Measurements from ENCODE around the gene LGALS9B.
A peak's percentile ranks its signal among the peaks of the same experiment; 100 is the strongest.
"Not testable (repeated sequence)": the region's sequence is repeated elsewhere in the genome, so short reads cannot be mapped to it uniquely, and the experiment has no call there.

The LGALS9B gene

DNA sequence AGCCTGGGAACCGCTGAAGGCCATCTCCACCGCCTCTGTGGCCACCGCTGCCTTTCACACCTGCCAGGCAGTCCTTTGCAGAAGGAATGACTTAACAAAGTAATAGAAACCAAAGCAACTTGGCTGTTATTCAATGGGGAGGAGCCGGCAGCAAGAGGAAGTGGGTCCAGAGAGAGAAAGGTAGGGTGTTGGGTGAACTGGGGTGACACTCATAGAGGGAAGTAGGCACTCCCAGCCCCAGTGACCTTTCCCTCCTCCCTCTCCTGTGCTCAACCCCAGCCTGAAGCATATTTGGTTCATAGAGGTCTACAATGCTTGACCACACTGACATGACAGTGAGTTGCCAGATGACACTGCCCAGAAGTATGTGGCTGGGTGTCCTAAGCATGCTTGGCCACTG lies at the start of gene LGALS9B:
LGALS9B (minus strand) TSS at position 93 of the 400 bp plus-strand sequence; CDS start at position 24, 69 bp downstream.
- DNase-seq, result not testable (repeated sequence)

DNA sequence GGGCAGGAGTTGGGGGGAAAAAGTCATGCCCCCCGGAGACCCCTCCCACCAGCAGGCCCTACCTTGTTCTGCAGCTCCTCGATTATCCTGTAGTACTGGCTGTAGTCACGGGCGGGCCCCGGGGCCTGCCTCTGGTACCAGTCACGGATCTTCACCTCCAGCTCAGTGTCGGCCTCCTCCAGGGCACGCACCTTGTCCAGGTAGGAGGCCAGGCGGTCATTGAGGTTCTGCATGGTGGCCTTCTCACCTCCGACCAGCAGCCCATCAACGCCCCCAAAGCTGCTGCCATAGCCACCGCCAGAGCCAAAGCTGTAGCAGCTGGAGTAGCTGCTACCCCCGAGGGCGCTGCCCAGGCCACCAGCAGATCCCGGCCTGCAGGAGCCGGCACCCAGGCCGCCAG lies 49.6 kb upstream of the LGALS9B start:
- DNase-seq, result not testable (repeated sequence)

DNA sequence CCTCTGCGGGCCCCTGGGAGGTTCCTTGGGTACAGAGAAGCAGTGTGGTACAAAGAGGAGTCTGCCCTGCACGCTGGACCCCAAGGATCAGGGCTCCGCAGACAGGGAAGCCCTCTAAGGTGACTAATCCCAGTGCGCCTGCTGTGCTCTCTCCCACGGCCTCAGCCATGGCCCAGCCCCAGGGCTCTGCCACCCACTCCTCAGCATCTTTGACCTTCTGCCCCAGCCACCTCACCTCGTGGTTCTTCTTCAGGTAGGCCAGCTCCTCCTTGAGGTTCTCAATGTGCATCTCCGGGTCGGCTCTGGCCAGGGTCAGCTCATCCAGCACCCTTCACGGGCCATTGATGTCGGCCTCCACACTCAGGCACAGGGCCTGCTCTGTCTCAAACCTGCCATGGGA lies 47.8 kb upstream of the LGALS9B start:
- not testable (repeated sequence) for DNase-seq

DNA sequence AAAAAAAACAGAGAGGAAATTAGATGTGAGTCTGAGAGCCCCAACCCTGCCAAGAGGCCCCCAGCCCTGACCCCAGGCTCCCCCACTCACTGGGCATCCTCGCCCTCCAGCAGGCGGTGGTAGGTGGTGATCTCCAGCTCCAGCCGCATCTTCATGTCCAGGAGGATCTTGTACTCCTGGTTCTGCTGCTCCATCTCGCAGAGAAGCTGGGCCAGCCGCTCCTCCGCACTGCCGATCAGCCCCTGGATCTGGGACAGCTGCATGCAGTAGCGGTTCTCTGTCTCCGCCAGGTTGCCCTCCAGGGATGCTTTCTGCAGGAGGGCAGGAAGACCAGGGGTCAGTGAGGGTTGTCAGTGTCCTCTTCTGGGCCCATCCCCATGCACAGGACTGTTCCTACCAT lies 46.2 kb upstream of the LGALS9B start:
- DNase-seq, result not testable (repeated sequence)

DNA sequence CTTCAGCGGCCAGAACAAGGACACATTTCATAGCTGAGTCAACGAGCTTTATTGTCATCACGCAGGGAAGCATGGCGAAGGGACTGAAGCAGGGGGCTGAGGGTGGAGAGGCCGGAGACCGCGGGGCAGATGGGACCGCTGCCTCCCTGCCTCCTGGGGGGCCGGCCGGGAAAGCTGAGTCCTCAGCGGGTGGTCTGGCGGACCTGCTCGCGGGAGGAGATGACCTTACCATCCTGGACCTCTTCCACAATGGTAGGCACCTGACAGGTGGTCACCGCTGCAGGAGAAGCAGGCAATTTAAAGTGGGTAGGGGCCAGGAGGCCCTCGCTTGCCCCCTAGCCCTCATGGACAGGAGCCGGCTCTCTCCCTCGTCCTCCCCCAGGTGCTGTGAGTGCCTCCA lies 45.0 kb upstream of the LGALS9B start:
- not testable (repeated sequence) for DNase-seq

DNA sequence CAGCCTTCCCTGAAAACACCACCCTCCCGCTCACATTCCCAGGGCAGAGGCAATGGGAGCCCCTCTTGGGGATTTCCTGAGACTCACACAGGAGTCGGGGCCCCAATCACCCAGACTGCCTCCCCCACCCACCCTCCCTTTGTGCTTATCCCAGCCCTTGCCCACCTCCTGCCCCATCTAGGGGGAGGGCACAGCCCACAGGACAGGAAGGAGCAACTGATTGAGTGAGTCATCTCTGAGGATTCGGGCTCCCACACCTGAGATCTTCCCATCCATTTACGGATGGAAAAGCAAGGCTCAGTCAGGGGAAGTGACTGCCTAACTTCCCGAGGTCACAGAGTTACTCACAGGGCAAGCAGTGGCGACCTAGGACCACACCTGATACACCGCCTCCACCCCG lies 44.4 kb upstream of the LGALS9B start:
- not testable (repeated sequence) for DNase-seq

DNA sequence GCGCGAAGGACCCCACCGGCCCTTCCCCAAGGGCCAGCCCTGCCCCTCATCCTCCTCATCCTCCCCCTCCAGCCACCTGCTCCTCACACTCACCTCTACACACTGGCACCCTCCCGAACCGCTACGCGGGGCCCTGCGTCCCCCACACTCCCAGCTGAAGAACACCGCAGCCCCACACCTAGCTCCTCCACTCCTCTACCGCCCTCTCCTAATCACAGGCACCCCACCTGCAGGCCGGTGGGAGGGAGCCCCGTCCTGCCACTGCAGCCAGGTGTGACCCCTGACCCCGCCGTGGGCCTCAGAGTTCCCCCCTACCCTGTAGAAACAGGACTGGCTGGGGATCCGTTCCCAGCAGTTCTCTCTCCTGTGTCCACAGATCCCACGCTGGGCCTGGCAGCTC lies 38.0 kb upstream of the LGALS9B start:
- DNase-seq, result not testable (repeated sequence)

DNA sequence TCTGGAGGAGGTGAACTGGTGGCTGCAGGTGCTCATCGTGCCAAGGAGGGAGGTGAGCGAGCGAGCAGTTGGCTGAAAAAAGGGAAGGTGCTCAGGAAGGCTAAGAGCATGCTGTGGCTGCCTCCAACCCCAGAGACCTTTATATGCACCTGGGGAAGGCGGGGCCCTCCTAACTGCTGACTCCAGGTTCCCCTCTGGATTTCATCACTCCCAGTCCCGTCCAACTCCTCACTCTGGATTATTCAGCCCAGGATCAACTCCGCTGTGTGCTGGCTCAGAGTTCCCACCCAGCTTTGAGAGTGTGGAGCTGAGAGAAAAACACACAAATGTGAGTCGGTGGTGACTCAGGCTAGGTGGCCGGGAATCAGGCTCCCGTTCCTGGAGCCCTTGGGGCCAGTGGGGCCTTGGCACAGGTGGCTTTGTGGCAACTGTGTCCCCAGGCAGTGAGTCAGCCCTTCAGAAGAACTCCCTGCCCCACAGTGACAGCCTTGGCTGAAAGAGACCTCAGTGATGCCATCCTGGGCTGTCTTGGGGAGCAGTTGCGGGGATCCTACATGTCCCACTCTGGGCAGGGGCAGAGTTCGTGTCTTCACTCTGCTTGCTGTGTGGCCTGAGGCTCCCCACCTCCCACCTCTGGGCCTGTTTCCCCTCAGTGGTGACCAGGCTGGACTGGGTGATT lies 37.2 kb upstream of the LGALS9B start:
- not testable (repeated sequence) for DNase-seq

DNA sequence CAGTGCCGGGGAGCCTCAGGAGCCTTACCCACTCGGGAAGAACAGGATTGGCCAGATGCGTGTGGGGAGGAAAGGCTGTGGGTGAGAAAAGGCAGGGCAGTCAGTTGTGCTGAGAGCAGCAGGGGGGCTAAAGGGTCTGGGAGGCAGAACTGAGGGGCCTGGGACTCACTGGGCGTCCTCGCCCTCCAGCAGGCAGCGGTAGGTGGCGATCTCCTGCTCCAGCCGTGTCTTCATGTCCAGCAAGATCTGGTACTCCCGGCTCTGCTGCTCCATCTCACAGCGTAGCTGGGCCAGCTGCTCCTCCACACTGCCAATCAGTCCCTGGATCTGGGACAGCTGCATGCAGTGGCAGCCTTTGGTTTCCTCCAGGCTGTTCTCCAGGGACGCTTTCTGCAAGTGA lies 34.6 kb upstream of the LGALS9B start:
- DNase-seq, result not testable (repeated sequence)

DNA sequence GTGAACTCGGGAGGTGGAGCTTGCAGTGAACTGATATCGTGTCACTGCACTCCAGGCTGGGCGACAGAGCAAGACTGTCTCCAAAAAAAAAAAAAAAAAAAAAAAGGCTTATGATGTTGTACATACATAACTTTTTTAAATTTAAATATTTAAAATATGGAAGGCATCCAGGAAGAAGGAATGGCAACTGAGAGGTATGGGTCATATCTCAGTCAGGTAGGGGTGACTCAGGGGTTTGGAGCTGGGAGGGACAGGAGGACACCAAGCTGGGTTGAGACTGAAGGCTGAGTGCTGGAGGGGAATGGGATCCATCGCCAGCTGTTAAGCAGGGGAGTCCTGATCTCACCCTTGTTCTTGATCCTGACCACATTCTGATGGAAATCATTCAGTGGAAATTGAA lies 33.0 kb upstream of the LGALS9B start:
- DNase-seq, result not testable (repeated sequence)

DNA sequence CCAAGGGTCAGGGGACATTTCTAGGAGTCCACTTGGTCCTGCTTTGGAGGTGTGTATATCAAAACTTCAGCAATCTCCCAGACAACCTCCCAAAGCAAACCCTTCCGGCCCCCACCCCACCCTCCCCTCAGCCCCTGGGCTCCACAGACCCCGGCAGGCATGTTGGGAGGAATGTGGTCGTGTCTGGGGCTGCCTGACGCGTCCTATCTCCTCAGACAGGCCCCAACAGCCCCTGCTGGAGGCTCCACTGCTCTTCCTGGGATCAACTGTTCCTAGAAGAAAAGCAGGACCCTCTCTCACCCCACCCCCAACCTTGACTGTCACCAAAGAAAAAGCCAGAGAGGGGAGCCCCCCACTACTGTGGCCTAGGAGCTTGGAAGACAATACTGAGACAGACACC lies 28.1 kb upstream of the LGALS9B start:
- not testable (repeated sequence) for DNase-seq

DNA sequence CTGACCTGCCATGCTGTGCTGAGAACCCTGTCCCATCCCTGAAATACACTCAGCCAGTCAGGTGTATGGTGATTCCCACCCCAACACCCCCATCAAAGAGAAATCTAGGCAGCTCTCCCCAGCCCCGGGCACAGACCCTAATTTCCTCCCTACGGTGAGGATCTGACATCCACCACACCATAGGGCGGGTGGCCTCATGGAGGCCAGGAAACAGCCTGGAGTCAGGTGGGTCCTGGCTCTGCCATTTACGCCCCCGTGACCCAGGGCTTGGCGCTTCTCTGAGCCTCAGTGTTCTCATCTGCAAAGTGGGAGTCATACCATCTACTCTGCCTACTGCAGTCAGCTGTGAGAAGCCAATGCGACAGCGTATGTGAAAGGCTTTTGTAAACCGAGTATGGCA lies 27.4 kb upstream of the LGALS9B start:
- not testable (repeated sequence) for DNase-seq

DNA sequence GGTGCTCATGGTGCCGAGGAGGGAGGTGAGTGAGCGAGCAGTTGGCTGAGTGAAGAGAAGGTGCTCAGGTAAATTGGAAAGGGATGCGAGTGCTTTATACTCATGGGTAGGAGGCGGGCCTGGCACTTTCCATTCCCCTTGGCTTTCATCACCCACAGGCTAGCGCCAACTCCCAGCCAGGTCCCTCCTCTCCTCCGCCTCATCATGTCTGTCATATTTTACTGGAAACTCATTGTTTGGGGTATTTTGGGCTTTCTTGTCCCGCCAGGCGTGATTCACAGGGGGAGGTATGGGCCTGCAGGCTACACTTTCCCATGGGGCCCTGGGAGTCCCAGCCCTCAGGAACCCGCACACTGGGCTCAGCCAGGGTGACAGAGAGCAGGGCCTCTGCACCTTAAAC lies 26.8 kb upstream of the LGALS9B start:
- not testable (repeated sequence) for DNase-seq

DNA sequence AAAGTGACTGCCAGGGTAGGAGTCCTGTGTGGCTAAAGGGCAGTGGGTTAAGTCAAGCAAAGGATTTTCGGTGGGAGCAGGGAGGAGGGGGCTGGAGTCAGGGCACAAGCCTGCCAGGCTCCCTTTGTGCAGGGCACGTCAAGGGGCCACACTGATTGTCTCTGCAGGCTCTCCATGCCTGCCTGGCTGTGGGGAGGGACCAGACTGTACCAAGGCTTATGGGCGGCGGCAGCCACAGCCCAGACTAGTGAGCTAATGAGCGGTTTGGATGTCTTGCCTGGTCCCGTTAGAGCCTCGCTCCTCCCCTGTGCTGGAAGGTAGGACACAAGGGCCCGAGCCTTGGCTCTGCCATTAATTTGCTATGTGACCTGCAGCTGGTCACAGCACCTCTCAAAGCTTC lies 25.6 kb upstream of the LGALS9B start:
- DNase-seq, result not testable (repeated sequence)

DNA sequence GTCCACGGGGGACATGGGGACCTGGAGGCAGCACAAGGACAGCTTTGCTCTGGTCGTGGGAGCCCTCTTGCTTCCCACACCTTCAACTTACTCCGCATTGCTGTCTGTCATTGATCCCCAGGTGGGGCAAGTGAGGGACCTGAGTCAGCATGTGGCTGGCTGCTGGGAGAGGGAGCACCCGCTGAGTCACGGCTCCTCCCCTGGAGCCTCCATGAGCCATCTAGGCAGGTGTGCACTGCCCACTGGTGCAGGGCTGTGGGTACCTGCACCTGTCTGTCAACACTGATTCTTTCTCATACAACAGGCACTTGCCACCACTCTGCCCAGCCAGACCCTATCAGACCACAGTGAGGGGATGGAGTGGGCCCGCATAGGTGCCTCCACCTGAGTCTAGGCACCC lies 24.8 kb upstream of the LGALS9B start:
- not testable (repeated sequence) for DNase-seq

DNA sequence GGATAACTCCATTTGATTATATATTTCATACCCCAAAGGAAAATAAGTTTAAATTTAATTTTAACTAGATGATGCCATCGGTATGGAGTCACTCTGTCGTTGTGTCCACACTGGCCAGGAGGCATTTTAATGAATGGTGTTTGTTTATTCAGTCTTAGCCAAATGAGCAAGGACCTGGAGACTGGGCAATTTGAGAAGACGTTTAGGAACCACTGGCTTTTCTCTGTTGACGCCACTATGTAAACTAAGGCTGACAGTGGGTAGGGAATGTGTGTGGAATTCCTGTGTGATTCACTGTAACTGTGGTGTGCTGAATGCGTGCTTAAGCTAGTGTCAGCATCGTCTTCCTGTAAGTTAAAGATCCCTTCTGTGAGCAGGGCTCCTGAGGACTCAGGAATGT lies 17.6 kb upstream of the LGALS9B start:
- not testable (repeated sequence) for DNase-seq

DNA sequence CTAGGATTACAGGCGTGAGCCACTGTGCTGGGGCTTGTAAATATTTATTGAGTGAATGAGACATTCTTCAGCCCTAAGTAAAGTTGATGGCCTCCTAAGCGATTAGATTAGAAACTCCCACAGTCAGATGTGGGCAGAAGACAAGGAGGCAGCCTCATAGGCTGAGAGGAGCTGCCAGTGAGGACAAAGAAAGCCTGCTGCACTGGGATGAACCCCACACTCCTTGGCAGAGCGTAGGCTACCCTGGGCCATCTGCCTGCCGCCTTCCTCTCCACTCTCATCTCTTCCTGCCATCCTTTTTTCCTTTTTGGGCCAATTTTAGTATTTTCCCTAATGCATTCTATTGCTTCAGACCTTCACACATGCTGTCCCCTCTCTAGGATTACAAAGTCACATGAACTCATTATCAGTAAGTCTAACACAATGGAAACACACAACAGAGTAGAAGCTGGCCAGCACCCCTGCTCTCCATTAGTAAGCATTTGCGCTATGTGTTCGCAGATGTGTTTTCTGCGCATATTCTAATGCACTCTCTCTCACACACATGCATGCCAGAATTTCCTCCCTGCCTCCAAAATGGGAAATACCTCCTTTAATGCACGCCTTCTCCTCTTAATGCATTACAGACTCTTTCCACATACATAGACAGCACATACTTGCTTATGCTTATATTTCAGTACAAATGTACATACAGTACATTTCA lies 12.7 kb upstream of the LGALS9B start:
- DNase-seq, result not testable (repeated sequence)

DNA sequence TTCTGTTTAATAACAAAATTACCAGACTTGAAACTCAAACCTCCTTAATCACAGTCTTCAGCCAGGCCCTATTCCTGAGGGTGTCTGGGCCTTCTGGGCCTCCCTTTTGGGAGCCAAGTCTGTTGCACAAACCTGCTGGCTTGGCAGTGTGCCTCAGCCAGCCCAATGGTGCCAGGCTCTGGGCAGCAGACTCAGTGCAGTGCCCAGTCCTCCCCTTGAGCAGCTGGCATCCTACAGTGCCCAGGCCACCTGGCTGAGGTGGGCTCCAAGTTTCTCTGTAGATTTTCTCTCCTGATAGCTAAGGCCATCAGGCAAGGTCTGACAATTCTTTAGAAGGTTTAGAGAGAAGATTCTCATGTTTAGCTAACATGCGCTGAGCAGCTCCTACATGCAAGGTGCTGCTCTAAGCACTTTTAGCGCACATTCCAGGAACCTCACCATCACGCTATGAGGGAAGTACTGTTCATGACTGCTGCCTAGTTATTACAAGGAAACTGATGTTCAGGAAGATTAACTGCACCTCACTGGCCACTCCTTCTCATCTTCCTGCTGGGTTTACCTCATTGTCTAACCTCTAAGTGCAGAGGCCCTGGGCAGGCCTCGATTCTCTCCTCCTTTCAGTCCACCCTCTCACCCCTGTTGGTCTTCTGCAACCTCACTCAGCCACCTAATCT lies 10.2 kb upstream of the LGALS9B start:
- not testable (repeated sequence) for DNase-seq

DNA sequence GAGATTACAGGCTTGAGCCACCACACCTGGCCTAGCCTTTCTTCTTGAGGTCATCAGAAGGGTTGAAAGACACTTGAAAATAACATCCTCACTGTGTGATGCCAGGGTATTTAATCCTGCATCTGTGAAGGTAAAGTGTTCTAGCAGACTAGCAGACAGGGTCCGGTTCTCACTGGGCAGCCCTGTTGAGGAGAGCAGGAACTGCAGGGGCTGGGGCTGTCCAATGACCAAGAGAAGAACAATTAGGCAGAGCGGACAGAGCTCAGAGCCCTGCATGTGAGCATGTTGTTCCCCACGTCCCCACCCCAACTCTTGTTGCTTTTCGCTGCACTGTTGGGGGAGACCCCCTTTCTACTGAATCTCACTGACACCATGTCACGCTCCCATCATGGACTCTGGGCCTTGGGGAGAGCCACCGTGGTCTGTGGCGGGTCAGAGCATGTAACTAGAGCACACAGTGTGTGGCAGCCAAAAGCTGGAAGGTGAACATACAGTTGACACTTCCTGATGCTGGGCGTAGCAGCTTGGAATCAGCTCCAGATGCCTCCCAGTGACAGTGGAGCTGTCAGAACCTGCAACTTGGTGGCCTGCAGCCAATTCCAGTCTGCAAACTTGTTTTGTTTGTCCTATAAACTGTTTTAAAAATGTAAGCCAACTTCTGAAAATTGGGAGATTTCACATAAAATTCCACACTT lies 7.9 kb upstream of the LGALS9B start:
- not testable (repeated sequence) for DNase-seq

DNA sequence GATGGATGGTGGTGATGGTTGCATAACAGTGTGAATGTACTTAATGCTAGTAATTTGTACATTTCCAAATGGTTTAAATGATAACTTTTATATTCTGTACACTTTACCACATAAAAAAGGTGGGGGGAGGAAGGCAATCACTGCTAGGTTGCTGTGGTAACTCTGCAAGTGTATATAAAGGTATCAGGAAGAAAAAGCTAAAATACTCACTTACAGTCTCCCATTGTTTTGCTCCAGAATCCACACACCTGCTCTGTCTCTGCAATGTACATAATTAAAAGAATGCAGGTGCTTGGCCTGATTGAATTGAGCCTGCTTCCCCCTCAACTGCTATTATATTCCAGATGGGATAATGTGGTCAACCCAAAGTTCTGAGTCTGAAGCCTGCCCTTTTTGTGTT lies 6.7 kb upstream of the LGALS9B start:
- not testable (repeated sequence) for DNase-seq

DNA sequence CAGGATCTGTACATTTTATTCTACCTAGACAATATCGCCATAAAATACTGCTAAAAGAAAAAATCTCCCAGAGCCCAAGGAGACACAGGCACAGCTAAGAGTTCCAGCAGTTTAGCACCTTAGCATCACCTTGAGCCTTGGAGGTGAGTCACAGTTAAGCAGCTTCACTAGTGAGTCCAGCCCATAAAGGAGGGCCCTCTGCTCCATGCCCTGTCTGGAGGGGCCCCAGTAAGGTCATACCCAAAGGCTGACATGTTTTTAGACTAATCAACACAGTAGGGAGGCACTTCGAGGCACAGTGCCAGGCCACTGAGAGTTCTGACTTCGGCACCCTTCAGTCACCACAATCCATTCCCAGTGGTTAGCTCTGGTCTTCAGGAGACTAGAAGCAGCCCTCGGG lies 2.6 kb upstream of the LGALS9B start:
- DNase-seq, result not testable (repeated sequence)

DNA sequence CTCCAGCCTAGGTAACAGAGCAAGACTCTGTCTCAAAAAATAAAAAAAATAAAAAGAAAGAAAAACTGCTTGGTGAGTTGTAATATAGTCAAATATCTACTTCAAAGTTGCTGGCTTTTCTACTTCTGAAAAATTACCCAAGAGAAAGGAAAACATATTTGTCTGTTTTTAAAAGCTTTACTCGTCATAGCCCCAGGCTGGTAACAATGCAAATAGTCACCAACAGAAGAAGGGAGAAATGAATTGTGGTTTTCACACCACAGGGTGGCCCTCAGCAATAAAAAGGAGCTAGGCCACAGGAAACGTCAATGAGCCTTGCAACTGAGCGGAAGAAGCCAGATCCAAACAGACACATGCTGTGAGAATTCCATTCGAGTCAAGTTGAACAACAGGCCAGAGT lies 1.8 kb upstream of the LGALS9B start:
- not testable (repeated sequence) for DNase-seq

DNA sequence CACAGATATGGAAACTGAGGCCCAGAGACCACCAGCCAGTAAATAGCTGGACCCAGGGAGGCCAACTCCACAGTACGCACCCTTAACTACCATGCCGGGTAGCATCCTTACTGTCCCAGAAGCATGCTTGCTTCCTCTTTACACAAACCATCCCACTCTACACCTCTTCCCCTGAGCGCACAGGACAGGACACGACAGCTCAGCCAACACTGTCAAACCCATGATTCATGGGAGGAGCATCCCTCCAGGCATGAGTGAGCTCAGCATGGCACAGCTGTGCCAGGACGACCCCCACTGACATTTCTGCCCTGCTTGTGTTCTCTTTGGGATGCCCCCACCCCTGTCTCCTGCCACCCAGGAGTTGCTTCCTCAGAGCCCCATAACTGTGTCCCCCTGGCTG lies 340 bp downstream of the LGALS9B start:
- peak in 1 of 2 donors; percentile 19 for DNase-seq
